BJ (cell line): ENCODE data around the gene GAB1. TPM values are rescaled to one million over a fixed set of nuclear protein-coding genes. Genes with fewer than 3 reads are reported as not detected.

Source experiments
- CTCF ChIA-PET: fragments of 350-600 bp; formaldehyde crosslinking; extraction: SDS; loops from one replicate; lab custom pipeline; 2021; ENCODE audit warnings: antibody characterized with exemption, inconsistent platforms; lab: Yijun Ruan, JAX
- POLR2A ChIA-PET: fragments of 300-600 bp; sonication (Branson Sonifier 250); formaldehyde crosslinking; extraction: SDS; loops from one replicate; lab custom pipeline; 2021; ENCODE audit warnings: antibody characterized with exemption; lab: Charles Lee
- DNase-seq: peaks from one replicate; pipeline ENCODE4 v3.0.0-alpha.2; 2011; ENCODE audit warnings: low read depth
- H3K27me3 ChIP-seq: 2 replicates; pipeline ENCODE4 v1.6.0; 2011; ENCODE audit warnings: low read length; ENCODE audit not compliant: control insufficient read depth, insufficient read depth
- H3K36me3 ChIP-seq: 2 replicates; pipeline ENCODE4 v1.5.1; 2011; ENCODE audit warnings: low read length; ENCODE audit not compliant: control insufficient read depth, insufficient read depth
- H3K4me3 ChIP-seq: 2 replicates; pipeline ENCODE4 v1.5.1; 2011; ENCODE audit warnings: low read depth, mild to moderate bottlenecking, control low read depth, low read length
- CTCF ChIP-seq: IDR thresholded peaks from 2 replicates; pipeline ENCODE4 v1.5.1; 2011; ENCODE audit warnings: low read depth, mild to moderate bottlenecking, control low read depth, inconsistent platforms, low read length, moderate library complexity; ENCODE audit not compliant: insufficient read depth
- polyA plus RNA-seq: library from polyadenylated mRNA; depleted of rRNA; stranded (reverse); fragments of >200 nt; gene quantifications from 2 replicates; pipeline ENCODE4 v1.2.3, GENCODE V29; 2011

The GAB1 gene
- polyA plus RNA-seq, 1 experiment, result 10.7 TPM

DNA sequence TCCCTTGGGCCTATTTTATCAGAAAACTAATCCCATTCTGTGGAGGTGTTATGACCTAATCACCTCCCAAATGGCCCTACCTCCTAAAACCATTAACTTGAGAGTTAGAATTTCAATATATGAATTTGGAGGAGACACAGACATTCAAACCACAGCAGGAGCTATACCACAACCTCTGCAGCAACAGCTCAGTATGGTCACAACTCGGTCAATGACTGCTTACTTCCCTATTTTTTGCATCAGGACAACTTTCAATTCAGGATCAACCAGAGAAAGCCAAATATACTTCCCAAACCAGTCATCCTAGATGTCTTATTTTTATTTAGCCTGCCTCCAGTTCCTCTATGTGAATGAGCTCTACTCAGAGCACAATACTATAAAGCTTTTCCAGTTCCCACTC is 165.6 kb downstream of the GAB1 start:
- no peak for TF ChIP-seq CTCF
- ChIA-PET CTCF (interaction anchor here (1.3 kb wide), 1 partner anchor 126 kb away, joined by 3 read pairs; no protein-coding TSS in a partner anchor), POLR2A (no interaction called here)
- no peaks in the 10 kb centered on the region for H3K36me3 ChIP-seq
- H3K4me3 ChIP-seq, result no peak overlapping the region
- DNase-seq, result no peak
- peaks cover 3% of the 10 kb centered on the region for H3K27me3 ChIP-seq

GRCh38 chr4:143506031-143506430 is 169.4 kb downstream of the GAB1 start:
- no peaks in the 10 kb centered on the region for H3K36me3 ChIP-seq
- DNase-seq, result no peak
- H3K27me3 ChIP-seq, result peaks cover 4% of the 10 kb centered on the region
- ChIA-PET CTCF (no interaction called here), POLR2A (no interaction called here)
- no peak overlapping the region for H3K4me3 ChIP-seq
- TF ChIP-seq CTCF, result no peak

- ChIA-PET POLR2A (no interaction called here), CTCF (interaction anchor here (1.5 kb wide), 1 partner anchor 15 kb away, joined by 3 read pairs; no protein-coding TSS in a partner anchor)
- no peak for TF ChIP-seq CTCF
- Histone ChIP-seq H3K36me3 (no peaks in the 10 kb centered on the region), H3K27me3 (peaks cover 2% of the 10 kb centered on the region; the same call in 1 of the 2 replicates), H3K4me3 (no peak overlapping the region)
- no peak for DNase-seq
These were observed 175.2 kb downstream of the GAB1 start for GRCh38 chr4:143511906-143512305.

DNA sequence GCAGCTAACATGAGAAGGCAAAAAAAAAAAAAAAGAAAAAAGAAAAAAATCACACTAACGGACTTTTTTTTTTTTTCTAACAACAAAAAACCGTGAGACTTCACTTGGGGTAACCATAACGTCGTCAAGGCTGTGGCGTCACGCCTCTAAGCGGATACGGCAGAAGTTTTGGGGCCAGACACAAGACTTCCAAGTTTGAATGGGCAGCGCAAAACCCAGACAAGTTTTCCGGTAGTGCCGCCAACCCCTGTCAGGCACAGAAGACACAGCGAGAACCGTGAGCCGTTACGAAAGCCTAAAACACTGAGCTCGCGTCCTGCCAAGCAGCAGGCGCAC is 176.3 kb downstream of the GAB1 start:
- no peaks in the 10 kb centered on the region; the same call in 1 of the 2 replicates for H3K36me3 ChIP-seq
- peaks cover 2% of the 10 kb centered on the region; the same call in 1 of the 2 replicates for H3K27me3 ChIP-seq
- POLR2A ChIA-PET, result no interaction called here
- CTCF ChIA-PET, result interaction anchor here (3.2 kb wide), 1 partner anchor 18 kb away, joined by 11 read pairs; no protein-coding TSS in a partner anchor
- no peak for DNase-seq
- H3K4me3 ChIP-seq, result peak overlapping the region; percentile 91
- TF ChIP-seq CTCF, result no peak

DNA sequence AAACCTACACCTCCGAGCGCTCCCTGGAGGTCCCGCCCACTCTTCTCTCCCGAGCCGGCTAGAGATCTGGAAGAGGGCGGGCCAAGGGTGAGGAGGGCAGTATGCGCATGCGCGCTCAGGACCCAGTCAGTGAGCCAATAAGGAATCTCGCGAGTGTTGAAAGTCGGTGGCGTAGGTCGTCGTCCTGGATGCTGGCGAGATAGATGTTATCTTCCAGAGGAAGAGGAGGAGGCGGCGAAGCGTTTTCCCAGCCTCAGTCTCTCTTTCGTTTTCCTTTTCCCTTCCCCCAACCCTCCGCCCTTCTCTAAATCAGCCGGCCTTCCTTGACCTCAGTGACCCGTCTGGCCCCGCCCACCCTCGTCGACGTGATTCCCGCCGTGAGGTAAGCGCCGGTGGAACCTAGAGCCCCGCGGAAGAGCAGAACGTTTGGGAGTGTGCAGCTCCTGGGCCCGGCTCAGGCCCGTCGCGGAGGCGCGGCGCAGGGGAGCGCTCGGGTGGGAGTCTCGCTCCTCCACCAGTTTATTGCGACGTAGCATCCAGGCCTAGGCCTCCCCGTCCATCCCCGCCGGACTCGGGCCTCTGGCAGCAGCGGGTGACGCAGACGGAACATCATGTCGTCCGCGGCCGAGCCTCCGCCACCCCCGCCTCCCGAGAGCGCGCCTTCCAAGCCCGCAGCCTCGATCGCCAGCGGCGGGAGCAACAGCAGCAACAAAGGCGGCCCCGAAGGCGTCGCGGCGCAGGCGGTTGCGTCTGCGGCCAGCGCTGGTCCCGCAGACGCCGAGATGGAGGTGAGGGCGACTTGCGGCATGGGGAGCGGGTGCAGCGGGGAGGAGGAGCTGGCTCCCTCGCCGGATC is 176.9 kb downstream of the GAB1 start, which contains the start of gene SMARCA5:
SMARCA5 (plus strand) TSS at position 389 of the 855 bp plus-strand sequence; CDS start at position 612, 223 bp downstream.
- Histone ChIP-seq H3K36me3 (no peaks in the 10 kb centered on the region; the same call in 1 of the 2 replicates), H3K27me3 (peaks cover 2% of the 10 kb centered on the region; the same call in 1 of the 2 replicates), H3K4me3 (peak within 1 kb of the TSS; percentile 91)
- peak; percentile 92 for DNase-seq
- no peak for TF ChIP-seq CTCF
- POLR2A ChIA-PET, result interaction anchor here (0.5 kb wide), 1 partner anchor 182 kb away, joined by 6 read pairs; no protein-coding TSS in a partner anchor
- CTCF ChIA-PET, result interaction anchor here (0.6 to 3.2 kb wide), 3 partner anchors 16 to 279 kb away, joined by 3 to 11 read pairs (median 4); no protein-coding TSS in a partner anchor
